NOMO-1 treated with dmso at 0.1 percent for 144 hours (cell line): ENCODE measurements around the gene FGFRL1.
"Not testable (repeated sequence)": the region's sequence is repeated elsewhere in the genome, so short reads cannot be mapped to it uniquely, and the experiment has no call there.

ENCODE experiments used
- DNase-seq: peaks from one replicate; lab custom pipeline; 2025; ENCODE audit not compliant: unreplicated experiment; lab: John Stamatoyannopoulos, UW

Gene FGFRL1

GRCh38 chr4:1036976-1037810 lies 25.8 kb downstream of the FGFRL1 start:
- no peak for DNase-seq

- no peak for DNase-seq
Measured at GRCh38 chr4:1038948-1039492, 27.6 kb downstream of the FGFRL1 start.

DNA sequence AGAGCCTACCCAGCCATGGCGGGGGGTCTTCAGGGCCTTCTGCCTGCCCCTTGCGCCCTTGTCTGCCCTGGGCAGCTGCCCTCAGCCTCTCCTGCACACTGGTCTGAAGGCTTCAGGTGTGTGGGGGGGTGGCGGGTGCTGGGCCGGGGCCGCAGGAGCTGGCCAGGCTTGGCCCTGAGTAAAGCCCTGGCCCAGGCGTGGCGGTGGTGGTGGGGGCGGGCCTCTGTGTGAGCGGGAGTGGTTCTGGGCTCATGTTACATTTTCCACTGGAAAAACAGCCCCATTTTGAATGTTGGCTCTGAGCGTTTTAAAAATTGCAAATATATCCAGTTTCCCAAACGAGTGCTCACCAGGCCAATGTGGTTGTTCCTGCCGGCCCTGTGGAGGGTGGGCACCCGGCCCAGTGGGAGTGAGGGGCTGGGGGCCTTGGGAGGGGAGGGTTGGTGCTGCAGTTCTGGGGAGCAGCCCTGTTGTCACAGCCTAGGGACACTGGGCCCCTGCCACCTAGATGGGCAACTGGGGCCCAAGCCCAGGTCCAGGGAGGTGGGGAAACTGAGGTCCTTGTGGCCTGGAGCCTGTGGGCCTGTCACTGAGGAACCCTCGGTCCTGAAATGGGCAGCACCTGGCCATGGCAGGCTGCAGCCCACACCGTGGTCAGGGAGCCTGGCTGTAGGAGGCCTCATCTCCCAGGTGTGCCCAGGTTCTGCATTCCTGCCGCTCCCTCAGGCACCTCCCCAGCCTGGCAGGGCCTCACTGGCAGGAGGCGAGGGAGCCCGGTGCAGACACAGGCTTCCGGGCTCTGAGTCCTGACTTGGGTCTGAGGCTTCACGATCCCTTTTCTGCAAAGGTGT lies 28.3 kb downstream of the FGFRL1 start:
- DNase-seq = no peak

GRCh38 chr4:1040344-1041146 lies 29.1 kb downstream of the FGFRL1 start:
- no peak for DNase-seq

DNA sequence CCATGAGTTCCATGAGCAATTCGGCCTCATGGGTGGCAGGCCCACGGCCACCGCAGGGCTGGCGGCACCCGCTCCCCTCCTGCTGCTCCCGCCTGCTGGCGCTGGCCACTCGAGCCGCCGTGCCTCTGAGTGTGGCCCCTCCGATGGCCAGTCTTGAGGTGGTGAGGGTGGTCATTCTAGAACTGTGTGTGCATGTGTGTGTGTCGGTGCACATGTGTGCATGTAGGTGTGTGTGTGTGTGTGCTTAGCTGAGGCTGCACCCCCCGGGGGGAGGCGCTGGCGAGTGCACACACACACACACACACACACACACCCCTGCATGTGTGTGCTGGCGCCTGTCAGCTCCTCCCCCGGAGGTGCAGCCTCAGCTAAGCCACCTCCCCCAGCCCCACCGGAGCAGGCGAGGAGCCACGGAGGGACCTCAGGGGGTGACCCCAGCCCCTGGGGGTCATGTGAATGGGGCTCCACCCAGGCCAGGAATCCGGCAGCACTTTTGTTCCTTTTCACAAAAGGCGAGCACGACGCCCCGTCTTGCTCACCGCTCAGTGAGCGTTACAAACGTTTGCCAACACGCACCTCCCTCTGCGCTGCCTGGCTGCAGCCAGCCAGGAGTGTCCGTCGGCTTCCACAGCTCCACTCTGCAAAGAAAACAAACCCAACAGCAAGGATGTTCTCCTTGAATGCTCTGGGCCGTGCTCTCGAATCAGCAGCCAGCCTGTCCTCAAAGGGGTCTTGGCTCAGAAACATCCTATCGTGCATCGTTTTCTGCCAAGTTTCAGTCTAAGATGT lies 29.9 kb downstream of the FGFRL1 start:
- no peak for DNase-seq

- no peak for DNase-seq
Measured at GRCh38 chr4:1041936-1042330, 30.5 kb downstream of the FGFRL1 start.

GRCh38 chr4:1042352-1043055 lies 31.1 kb downstream of the FGFRL1 start:
- DNase-seq = no peak

DNA sequence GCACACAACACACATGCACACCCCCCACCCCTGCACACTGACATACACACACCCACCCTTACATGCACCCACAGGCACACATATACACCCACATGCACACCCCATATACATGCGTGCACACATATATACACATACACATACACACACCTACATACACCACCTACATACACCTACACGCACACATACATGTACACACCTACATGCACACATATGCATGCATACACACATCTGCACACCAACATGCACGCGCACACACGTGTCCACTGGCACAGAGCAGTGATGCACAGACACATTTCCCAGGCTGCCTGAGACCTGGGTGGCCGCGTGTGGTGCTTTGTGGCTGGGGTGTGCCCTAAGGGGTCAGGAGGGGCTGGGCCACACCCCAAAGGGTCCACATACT lies 31.7 kb downstream of the FGFRL1 start:
- no peak for DNase-seq

GRCh38 chr4:1043651-1044468 lies 32.4 kb downstream of the FGFRL1 start:
- peak; percentile 65 for DNase-seq

- DNase-seq = no peak
Measured at GRCh38 chr4:1044469-1045192, 33.2 kb downstream of the FGFRL1 start.

DNA sequence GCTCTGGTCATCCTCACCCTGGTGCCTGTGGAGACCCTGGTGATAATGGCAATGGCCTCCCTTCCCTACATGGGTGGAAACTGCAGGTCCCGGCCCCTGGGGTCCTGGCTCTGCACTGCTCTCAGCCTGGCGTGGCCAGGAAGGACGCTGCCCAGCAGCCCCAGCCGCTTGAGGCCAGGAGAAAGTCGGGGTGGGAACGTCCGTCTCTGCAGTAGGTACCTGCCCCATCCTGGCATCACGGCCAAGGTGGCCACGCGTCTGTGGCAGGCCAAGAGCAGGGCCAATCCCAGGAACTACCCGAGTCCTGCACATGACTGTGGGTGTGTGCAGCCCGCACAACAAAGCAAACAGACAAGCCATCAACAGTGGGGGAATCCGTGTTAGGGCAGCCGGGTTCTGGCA lies 33.8 kb downstream of the FGFRL1 start:
- DNase-seq = no peak

DNA sequence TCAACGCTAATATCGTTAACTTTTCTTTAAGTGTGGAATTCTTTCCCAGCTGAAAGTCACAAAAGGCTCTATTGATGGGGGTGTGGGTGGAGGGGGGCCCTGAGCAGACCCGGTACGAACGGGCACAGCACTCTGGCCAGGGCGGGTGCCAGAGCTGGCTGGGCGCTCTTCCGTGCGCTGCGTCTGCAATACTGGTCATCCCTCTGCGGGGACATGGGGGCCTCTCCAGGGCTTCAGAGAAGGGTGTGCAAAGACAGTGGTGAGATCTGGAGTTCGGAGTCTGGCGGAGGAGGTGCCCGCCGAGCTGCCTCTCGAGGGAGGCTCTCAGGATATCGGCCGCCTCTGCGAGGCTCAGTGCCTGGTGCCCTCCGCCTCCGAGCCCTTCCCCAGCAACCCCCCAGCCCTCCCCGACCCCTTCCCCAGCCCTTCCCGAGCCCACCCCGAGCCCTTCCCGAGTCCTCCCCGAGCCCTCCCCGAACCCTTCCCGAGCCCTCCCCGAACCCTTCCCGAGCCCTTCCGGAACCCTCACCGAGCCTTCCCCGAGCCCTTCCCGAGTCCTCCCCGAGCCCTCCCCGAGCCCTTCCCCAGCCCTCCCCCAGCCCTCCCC lies 34.3 kb downstream of the FGFRL1 start:
- no peak for DNase-seq

GRCh38 chr4:1046581-1047011 lies 35.2 kb downstream of the FGFRL1 start:
- not testable (repeated sequence) for DNase-seq

- DNase-seq = no peak
Measured at GRCh38 chr4:1047106-1047975, 35.9 kb downstream of the FGFRL1 start.

- no peak for DNase-seq
Measured at GRCh38 chr4:1047976-1048772, 36.7 kb downstream of the FGFRL1 start.
